NCI-H187 (cell line): ENCODE results near the gene SENP7.
"Not testable (repeated sequence)": the region's sequence is repeated elsewhere in the genome, so short reads cannot be mapped to it uniquely, and the experiment has no call there.

Experiments used
- DNase-seq, 2 experiments: peaks; one replicate each; lab custom pipeline; 2025; lab: John Stamatoyannopoulos, UW

The SENP7 gene

DNA sequence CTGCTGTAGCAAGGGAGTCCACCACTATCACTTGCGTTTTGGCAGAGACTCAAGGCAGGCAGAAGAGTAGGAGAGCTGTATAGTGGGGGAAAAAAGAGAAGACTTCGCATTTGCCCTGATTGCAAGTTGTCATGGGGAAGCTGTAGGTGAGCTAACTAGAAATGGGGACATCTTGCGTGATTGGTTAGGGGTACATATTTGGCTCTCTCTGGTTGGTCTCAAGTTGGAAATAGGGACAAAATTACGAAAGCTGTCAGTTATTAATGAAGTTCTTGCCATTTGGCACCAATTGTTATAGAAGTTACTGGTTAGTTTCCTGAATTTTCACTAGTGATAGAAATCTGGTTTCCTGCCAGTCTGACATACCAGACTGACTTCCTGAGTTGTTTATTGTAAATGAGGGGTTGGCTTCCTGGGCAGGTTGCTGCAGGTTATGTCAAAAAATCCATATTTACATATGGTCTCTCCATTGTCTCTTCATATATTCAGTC lies 8.2 kb upstream of the SENP7 start:
- DNase-seq, result no peak

DNA sequence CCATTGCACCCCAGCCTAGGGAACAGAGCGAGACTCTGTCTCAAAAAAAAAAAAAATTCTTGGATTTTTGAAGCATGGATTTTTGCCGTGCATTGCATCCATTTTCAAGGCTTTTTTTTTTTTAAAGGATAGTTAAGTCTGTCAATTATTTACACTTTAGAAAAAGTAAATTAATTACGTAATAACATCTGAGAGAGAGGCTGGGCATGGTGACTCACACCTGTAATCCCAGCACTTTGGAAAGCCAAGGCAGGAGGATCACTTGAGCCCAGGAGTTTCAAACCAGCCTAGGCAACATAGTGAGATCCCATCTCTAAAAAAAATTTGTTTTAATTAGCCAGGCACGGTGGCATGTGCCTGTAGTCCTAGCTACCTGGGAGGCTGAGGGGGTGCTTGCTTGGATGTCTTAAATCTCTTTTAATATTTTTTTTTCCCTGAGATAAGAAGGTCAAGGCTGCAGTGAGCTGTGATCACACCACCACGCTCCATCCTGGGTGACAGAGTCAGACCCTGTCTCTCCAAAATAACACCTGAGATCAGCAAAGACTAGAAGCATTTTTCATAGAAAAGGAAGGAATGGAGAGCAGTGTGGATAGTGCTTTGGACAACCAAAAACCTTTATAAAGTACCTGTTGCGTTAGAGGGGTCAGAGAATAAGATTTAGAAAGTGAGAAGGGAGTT lies 6.8 kb upstream of the SENP7 start:
- no peak for DNase-seq

DNA sequence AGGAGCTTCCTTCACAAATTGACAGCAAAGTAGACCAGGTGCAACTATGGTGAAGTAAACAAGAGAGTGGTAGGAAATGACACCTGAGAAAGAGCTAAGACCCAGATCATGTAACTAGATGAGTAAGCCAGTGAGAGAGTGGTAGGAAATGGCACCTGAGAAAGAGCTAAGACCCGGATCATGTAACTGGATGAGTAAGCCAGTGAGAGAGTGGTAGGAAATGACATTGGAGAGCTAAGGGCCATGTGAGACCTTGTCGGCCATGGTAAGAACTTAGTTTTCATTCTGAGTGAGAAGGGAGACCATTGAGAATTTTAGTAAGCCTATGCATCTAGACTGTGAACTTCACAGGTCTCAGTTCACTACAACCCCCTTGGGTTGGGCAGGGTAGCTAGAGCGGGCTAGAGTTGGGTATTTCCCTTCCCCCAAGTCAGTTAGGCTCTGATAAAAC lies 5.4 kb upstream of the SENP7 start:
- DNase-seq, result no peak

DNA sequence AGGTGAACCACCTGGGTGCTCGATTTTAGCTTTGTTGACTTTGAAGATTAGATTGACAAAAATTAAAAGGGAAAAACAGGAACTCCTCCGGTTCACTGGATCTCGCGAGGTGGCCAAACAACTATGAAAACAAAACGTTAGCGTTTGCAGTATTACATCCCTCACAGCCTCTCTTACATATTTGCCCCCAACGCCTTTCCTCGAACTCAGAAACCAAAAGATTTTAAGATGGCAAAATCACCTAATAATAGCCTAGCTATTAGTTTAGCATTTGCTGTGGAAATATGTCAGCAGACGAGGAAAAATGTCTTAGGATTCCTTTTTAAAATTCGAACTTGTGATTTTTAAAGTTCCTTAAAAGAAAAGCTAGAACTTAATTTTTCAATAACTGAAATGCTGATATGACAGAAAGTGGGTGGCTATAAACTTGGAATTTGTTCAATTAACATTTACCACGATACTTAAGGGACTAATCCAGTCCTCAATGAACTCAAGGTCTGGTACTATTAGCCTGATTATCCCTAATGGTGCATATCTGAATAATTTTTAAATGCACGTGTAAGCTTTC lies 491 bp upstream of the SENP7 start:
- DNase-seq, result no peak

DNA sequence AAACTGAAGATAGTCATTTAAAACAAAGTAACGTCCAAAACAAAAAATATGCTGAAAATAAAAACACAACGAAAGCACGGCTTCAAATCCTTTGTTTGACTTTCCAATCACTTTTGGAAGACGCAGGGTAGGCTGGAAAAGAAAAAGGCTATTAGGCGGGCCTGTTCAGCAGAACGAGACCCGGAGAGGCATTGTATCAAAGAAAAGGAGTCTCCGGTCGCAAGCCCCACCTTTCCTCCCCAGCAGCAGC lies 691 bp downstream of the SENP7 start:
- no peak for DNase-seq

DNA sequence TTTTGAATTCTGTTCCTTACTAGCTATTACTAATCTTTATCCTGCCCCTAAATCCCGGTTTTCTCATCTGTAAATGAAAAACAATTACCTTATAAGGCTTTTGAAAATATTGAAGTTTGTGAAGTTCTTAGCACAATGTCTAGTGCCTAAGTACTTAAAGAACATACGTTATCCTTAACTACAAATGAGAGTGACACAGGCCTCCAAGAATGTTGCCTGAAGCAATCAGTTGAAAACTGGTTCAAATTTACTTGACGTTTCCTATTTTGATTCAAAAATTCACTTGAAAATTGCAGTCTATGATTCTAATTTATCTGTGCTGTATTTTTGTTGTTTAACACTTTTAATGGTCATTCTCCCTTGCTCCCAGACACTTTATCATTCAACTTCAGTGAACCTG lies 3.2 kb downstream of the SENP7 start:
- no peak for DNase-seq

DNA sequence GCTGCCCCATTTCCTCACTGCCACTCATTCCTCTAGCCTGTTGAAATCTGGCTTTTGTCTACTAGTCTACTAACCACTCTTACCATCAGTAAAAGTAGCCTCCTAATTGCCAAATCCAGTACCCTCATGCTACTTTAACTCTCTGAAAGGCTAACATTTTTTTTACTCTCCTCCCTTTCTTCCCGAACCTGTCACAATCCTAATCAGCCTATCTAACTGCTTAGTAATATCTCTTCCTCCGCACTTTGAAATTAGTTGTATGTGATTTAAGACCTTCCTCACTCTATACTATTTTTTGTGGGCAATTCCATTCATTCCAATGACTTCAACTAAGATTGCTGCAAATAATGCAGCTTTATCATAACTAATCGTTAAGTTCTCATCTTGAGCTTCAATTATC lies 3.7 kb downstream of the SENP7 start:
- no peak for DNase-seq

DNA sequence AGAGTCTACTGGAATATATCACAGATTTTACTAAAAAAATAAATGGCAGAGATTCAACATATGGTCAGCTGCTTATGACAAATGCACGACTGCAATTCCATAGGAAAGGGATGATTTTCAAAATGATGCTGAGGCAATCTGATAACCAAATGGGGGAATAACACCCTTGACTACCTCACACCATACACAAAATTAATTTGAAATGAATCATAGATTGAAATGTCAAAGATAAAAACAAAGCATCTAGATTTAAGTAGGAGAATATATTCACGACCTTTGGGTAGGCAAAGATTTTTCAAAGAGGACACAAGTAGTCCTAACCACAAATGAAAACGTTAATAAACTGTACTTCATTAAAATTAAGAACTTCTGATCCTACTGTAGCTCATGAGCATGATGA lies 11.2 kb downstream of the SENP7 start:
- no peak for DNase-seq

DNA sequence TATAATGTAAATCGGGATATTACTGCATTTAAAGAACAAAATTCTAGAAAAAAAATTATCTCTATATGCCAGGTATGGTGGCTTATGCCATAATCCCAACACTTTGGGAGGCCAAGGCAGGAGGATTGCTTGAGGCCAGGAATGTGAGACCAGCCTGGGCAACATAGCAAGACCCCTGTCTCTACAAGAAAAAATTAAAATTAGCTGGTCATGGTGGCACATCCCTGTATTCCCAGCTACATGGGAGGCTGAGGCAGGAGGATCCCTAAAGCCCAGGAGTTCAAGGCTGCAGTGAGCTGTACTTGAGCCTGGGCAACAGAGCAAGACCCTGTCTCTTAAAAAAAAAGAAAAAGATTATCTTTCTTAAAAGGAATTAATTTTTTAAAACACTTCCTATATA lies 12.8 kb downstream of the SENP7 start:
- no peak for DNase-seq

DNA sequence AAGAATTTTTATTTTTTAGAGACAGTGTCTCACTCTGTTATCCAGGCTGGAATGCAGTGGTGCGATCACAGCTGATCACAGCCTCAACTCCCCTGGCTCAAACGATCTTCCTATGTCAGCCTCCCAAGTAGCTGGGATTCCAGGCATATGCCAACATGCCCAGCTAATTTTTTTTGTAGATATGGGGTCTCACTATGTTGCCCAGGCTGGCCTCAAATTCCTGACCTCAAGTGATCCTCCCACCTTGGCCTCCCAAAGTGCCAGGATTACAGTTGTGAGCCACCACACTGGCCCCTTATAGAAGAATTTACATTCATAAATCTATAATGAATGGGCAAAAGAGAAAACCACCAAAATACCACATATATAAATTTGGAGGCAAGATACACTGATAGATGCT lies 15.2 kb downstream of the SENP7 start:
- no peak for DNase-seq

DNA sequence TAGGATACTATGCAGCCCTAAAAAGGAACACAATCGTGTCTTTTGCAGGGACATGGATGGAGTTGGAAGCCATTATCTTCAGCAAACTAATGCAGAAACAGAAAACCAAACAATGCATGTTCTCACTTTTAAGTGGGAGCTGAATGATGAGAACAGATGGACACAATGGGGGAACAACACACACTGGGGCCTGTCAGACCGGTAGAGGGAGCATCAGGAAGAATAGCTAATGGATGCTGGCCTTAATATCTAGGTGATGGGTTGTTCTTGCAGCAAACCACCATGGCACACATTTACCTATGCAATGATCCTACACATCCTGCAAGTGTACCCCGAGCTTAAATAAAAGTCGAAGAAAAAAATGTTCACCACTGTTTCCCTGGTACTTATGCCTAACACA lies 17.5 kb downstream of the SENP7 start:
- no peak for DNase-seq

DNA sequence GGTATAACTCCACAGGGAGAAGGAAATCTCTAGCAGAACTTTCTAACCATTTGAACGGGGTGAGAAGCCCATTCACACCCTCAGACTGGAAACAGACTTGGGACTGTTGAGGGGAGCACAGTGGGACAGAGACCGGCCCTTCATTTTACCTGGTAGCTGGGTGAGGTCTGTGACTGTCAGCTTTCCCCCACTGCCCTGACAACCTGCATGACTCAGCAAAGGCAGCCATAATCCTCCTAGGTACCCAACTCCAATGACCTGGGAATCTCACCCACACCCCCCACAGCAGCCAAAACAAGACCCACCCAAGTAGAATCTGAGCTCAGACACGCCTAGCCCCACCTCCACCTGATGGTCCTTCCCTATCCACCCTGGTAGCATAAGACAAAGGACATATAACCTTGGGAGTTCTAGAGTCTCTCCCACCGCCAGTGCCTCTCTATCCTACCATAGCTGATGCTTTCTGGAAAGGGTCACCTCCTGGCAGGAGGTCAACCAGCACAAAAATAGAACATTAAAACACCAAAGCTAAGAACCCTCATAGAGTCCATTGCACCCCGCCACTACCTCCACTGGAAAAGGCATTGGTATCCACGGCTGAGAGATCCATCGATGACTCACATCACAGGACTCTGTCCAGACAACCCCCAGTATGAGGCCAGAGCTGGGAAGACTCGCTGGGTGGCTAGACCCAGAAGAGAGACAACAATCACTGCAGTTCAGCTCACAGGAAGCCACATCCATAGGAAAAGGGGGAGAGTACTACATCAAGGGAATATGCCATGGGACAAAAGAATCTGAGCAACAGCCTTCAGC lies 28.0 kb downstream of the SENP7 start:
- no peak for DNase-seq

DNA sequence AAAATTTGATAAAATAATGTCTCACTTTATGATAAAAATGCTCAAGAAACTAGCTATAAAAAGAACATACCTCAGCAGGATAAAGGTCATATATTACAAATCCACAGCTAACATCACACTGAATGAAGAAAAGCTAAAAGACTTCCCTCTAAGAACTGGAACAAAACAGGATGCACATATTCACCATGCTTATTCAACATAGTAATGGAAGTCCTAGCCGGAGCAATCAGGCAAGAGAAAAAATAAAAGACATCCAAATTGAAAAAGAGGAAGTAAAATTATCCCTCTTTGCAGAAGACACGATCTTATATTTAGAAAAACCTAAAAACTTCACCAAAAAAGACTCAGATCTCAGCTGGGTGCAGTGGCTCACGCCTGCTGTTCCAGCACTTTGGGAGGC lies 34.0 kb downstream of the SENP7 start:
- DNase-seq, result no peak

DNA sequence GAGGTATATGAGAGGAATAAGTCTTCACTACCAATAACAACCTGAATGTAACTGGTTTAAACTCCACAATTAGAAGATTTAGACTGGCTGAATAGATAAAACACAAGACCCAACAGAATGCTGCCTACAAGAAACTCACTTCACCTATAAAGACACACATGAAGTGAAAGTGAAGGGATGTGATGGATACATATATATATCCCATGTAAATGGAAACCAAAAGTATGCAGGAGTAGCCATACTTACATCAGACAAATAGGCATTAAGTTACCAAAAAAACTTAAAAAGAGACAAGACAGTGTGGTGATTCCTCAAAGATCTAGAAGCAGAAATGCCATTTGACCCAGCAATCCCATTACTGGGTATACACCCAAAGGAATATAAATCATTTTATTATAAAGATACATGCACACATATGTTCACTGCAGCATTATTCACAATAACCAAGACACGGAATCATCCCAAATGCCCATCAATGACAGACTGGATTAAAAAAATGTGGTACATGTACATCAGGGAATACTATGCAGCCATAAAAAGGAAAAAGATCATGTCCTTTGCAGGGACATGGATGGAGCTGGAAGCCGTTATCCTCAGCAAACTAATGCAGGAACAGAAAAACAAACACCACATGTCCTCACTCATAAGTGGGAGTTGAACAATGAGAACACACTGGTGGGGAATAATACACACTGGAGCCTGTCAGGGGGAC lies 38.0 kb downstream of the SENP7 start:
- DNase-seq, result not testable (repeated sequence)

DNA sequence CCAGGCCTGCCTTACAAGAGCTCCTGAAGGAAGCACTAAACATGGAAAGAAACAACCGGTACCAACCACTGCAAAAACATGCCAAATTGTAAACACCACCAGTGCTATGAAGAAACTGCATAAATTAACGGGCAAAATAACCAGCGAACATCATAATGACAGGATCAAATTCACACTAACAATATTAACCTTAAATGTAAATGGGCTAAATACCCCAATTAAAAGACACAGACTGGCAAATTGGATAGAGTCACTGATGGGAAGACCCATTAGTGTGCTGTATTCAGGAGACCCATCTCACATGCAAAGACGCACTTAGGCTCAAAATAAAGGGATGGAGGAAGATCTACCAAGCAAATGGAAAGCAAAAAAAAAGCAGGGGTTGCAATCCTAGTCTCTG lies 44.3 kb downstream of the SENP7 start:
- DNase-seq, result not testable (repeated sequence)

DNA sequence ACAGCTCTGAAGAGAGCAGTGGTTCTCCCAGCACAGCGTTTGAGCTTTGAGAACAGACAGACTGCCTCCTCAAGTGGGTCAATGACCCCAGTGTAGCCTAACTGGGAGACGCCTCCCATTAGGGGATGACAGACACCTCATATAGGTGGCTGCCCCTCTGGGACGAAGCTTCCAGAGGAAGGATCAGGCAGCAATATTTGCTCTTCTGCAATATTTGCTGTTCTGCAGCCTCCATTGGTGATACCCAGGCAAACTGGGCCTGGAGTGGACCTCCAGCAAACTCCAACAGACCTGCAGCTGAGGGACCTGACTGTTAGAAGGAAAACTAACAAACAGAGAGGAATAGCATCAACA lies 45.7 kb downstream of the SENP7 start:
- not testable (repeated sequence) for DNase-seq

DNA sequence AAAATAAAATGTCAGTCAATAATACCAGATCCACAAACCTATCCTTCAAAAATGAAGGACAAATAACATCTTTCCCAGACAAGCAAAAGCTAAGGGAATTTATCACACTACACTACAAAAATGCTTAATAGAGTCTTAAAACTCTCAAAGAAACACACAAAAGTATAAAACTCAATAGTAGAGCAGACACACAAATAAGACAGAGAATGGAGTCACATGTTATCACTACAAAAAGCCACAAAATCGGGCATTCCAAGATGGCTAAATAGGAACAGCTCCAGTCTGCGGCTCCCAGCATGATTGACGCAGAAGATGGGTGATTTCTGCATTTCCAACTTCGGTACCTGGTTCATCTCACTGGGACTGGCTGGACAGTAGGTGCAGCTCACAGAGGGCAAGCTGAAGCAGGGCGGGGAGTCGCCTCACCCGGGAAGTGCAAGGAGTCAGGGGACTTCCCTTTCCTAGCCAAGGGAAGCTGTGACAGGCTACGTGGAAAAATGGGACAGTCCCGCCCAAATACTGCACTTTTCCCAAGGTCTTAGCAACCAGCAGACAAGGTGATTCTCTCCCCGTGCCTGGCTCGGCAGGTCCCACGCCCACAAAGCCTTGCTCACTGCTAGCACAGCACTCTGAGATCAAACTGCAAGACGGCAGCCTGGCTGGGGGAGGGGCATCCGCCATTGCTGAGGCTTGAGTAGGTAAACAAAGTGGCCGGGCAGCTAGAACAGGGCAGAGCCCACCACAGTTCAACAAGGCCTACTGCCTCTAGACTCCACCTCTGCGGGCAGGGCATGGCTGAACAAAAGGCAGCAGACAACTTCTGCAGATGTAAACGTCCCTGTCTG lies 46.3 kb downstream of the SENP7 start:
- DNase-seq, result no peak

DNA sequence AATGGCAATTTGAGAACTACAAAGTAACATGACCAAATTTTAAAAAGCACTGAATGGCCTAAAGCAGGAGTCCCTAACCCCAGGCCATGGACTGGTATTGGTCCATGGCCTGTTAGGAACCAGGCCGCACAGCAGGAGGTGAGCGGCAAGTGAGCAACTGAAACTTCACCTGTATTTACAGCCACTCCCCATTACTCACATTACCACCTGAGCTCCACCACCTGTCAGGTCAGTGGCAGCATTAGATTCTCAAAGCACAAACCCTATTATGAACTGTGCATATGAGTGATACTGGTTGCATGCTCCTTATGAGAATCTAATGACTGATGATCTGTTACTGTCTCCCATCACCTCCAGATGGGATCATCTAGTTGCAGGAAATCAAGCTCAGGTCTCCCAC lies 48.8 kb downstream of the SENP7 start:
- no peak for DNase-seq

DNA sequence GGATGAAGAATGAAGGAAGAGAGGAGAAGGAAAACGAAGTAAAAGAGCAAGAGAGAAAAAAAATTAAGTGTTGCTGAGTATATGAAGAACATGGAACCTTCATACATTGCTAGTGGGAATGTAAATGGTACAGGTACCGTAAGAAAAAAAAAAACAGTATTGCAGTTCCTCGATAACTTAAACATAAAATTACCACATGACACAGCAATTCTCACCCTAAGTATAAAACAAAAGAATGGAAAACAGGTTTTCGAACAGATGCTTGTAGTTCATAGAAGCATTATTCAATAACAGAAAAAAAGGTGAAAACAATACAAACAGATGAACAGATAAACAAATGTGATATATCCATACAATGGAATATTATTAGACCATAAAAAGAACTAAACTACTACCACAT lies 51.6 kb downstream of the SENP7 start:
- no peak for DNase-seq

DNA sequence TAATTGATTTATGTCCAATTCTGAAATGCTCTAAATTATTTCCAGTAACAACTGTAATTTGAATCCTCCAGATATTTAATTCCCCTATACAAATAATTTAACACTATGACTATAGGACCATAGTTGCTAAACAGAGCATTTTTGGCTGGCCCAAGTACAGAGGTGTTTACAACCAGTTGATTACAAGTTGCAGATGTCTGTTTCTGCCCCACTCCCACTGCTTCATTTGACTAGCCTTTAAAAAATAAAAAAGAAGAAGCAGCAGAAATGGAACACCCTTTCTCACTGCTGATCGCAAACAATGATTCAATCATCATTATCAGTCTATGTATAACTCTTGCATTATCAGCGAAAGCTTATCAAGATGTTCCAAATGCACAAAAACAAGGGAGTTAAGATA lies 54.6 kb downstream of the SENP7 start:
- no peak for DNase-seq

DNA sequence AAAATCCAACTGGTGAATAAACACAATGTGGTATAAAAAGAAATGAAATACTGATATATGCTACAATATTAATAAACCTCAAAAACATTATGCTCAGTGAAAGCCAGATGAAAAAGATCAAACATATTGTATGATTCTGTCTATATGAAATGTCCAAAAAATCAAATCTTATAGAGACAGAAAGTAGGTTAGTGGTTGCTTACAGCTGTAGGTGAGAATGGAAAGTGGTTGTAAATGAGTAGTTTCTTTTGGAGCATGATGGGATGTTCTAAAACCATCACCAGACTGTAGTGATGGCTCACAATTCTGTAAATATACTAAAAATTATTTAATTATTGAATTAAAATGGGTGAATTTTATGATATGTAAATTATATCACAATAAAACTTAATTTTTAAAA lies 58.4 kb downstream of the SENP7 start:
- no peak for DNase-seq

DNA sequence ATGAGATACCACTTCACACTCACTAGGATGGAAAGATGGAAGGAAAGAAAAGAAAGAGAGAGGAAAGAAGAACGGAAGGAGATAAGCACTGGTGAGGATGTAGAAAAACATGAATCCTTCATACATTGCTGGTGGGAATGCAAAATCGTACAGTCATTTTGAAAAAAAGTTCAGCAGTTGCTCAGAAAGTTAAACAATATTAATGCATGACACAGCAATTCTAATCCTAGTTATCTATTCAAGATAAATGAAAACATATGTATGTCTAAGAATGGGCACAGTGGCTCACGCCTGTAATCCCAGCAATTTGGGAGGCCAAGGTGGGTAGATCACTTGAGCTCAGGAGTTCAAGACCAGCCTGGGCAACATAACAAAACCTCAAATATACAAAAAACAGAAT lies 59.1 kb downstream of the SENP7 start:
- DNase-seq, result no peak
